GM23338 (cell line): ENCODE results near the gene SLC38A8. TPM values are rescaled to one million over a fixed set of nuclear protein-coding genes. Genes with fewer than 3 reads are reported as not detected.

ENCODE experiments used
- ATAC-seq: fragments of 200-7000 bp; cut with Tn5 transposase; 3 replicates; pipeline ENCODE4 v1.9.1; 2020
- DNase-seq: peaks from one replicate; pipeline ENCODE4 v3.0.0-alpha.2; 2015; ENCODE audit warnings: low spot score
- H2AFZ ChIP-seq: fragments of 200-600 bp; sonication (generic); 2 replicates; pipeline ENCODE4 v1.8.0; 2016; ENCODE audit warnings: antibody characterized with exemption, mild to moderate bottlenecking, moderate library complexity
- H3F3A ChIP-seq: fragments of 200-600 bp; sonication (generic); replicated peaks from 2 replicates; pipeline ENCODE4 v1.8.0; 2017; ENCODE audit warnings: antibody characterized with exemption, mixed run types, low read depth
- H3K27ac ChIP-seq: fragments of 200-600 bp; sonication (generic); 2 replicates; pipeline ENCODE4 v1.6.1; 2016; ENCODE audit warnings: low read depth
- H3K27me3 ChIP-seq: fragments of 200-600 bp; sonication (generic); 2 replicates; pipeline ENCODE4 v1.8.0; 2016; ENCODE audit warnings: mild to moderate bottlenecking, mixed run types, moderate library complexity; ENCODE audit not compliant: insufficient read depth
- H3K36me3 ChIP-seq: fragments of 200-600 bp; sonication (generic); 2 replicates; pipeline ENCODE4 v1.8.0; 2016; ENCODE audit warnings: mild to moderate bottlenecking; ENCODE audit not compliant: insufficient read depth
- H3K4me1 ChIP-seq: fragments of 200-600 bp; sonication (generic); 2 replicates; pipeline ENCODE4 v1.8.0; 2016; ENCODE audit warnings: mild to moderate bottlenecking, moderate library complexity; ENCODE audit not compliant: insufficient read depth
- H3K4me2 ChIP-seq: fragments of 200-600 bp; sonication (generic); 2 replicates; pipeline ENCODE4 v1.7.1; 2017; ENCODE audit warnings: mixed run types
- H3K4me3 ChIP-seq: fragments of 200-600 bp; sonication (generic); 2 replicates; pipeline ENCODE4 v1.6.1; 2016; ENCODE audit warnings: mixed run types
- H3K79me2 ChIP-seq: fragments of 200-600 bp; sonication (generic); replicated peaks from 2 replicates; pipeline ENCODE4 v1.8.0; 2017; ENCODE audit warnings: mild to moderate bottlenecking; ENCODE audit not compliant: insufficient read depth
- H3K9me2 ChIP-seq: fragments of 200-600 bp; sonication (generic); 2 replicates; pipeline ENCODE4 v1.8.0; 2017; ENCODE audit not compliant: insufficient read depth
- H4K20me1 ChIP-seq: fragments of 200-600 bp; sonication (generic); replicated peaks from 2 replicates; pipeline ENCODE4 v1.8.0; 2017; ENCODE audit warnings: mild to moderate bottlenecking; ENCODE audit not compliant: insufficient read depth
- H3K27ac Mint-ChIP-seq: 2 replicates; pipeline ENCODE4 v1.8.0; 2020; ENCODE audit warnings: inconsistent platforms, mild to moderate bottlenecking, moderate library complexity, mixed read lengths
- H3K27me3 Mint-ChIP-seq: 3 replicates; pipeline ENCODE4 v1.8.0; 2022; ENCODE audit warnings: low read depth, mild to moderate bottlenecking, moderate library complexity, mixed read lengths, inconsistent platforms; ENCODE audit not compliant: insufficient read depth, poor library complexity
- H3K36me3 Mint-ChIP-seq: 3 replicates; pipeline ENCODE4 v1.8.0; 2021; ENCODE audit warnings: low read depth, mild to moderate bottlenecking, inconsistent platforms, moderate library complexity, mixed read lengths
- H3K4me1 Mint-ChIP-seq: 3 replicates; pipeline ENCODE4 v1.8.0; 2020; ENCODE audit warnings: mild to moderate bottlenecking, inconsistent platforms, mixed read lengths
- H3K4me3 Mint-ChIP-seq: 3 replicates; pipeline ENCODE4 v1.8.0; 2021; ENCODE audit warnings: moderate library complexity, mild to moderate bottlenecking, inconsistent platforms, mixed read lengths
- H3K9me3 Mint-ChIP-seq: 3 replicates; pipeline ENCODE4 v1.8.0; 2020; ENCODE audit warnings: moderate library complexity, mild to moderate bottlenecking, inconsistent platforms, mixed read lengths
- CREB1 ChIP-seq: fragments of 250-450 bp; sonication (Bioruptor Pico); IDR thresholded peaks from 2 replicates; pipeline ENCODE4 v1.5.0; 2020; ENCODE audit warnings: low read depth, mild to moderate bottlenecking, moderate library complexity
- EZH2 ChIP-seq: fragments of 200-600 bp; sonication (generic); IDR thresholded peaks from one replicate; pipeline ENCODE4 v1.8.0; 2017; ENCODE audit warnings: antibody characterized with exemption, mild to moderate bottlenecking, low read depth; ENCODE audit not compliant: unreplicated experiment
- EZH2phosphoT487 ChIP-seq: fragments of 200-600 bp; sonication (generic); IDR thresholded peaks from one replicate; pipeline ENCODE4 v1.8.1; 2018; ENCODE audit warnings: antibody characterized with exemption; ENCODE audit not compliant: unreplicated experiment
- JUNB ChIP-seq: IDR thresholded peaks from one replicate; pipeline ENCODE4 v1.6.1; 2016; ENCODE audit warnings: antibody characterized with exemption; ENCODE audit not compliant: unreplicated experiment
- POLR2AphosphoS5 ChIP-seq: IDR thresholded peaks from 2 replicates; pipeline ENCODE4 v1.6.1; 2016; ENCODE audit warnings: antibody characterized with exemption, low read depth
- STAT1 ChIP-seq: IDR thresholded peaks from one replicate; pipeline ENCODE4 v1.6.1; 2016; ENCODE audit warnings: antibody characterized with exemption; ENCODE audit not compliant: unreplicated experiment
- ZNF114 ChIP-seq: fragments of 250-450 bp; sonication (Bioruptor Pico); IDR thresholded peaks from 2 replicates; pipeline ENCODE4 v1.5.0; 2020; ENCODE audit warnings: mild to moderate bottlenecking, moderate library complexity
- polyA plus RNA-seq: library from polyadenylated mRNA; unstranded; fragments of >200 nt; fragmentation: Nextera tagmentation; extraction: Ambion mirVana; gene quantifications from 2 replicates; pipeline ENCODE4 v1.2.1, GENCODE V29; 2016
- total RNA-seq: library from RNA; depleted of rRNA; stranded (reverse); fragments of >200 nt; shearing (Covaris generic); gene quantifications from 2 replicates; pipeline ENCODE4 v1.2.3, GENCODE V29; 2014
- TF ChIP-seq, protein P1 (sequence below): fragments of 250-450 bp; sonication (Bioruptor Pico); IDR thresholded peaks from 2 replicates; pipeline ENCODE4 v1.5.0; 2020; ENCODE audit warnings: mild to moderate bottlenecking, moderate library complexity
- TF ChIP-seq, protein P2 (sequence below), 2 experiments: fragments of 200-600 bp in 1 of 2; sonication (generic) in 1 of 2; conservative IDR thresholded peaks; 2 replicates each; pipeline versions ENCODE4 v1.5.1 to v1.6.1; 2016 to 2017; ENCODE audit warnings: antibody characterized with exemption in 2 of 2, low read depth in 2 of 2, mild to moderate bottlenecking in 2 of 2, moderate library complexity in 1 of 2
- TF ChIP-seq, protein P3 (sequence below): IDR thresholded peaks from one replicate; pipeline ENCODE4 v1.6.1; 2018; ENCODE audit warnings: antibody characterized with exemption; ENCODE audit not compliant: unreplicated experiment
- TF ChIP-seq, protein P4 (sequence below): IDR thresholded peaks from 2 replicates; pipeline ENCODE4 v1.6.1; 2016; ENCODE audit warnings: antibody characterized with exemption

The SLC38A8 gene
- total and polyA plus RNA-seq, 2 experiments from 2014 or later: not detected

DNA sequence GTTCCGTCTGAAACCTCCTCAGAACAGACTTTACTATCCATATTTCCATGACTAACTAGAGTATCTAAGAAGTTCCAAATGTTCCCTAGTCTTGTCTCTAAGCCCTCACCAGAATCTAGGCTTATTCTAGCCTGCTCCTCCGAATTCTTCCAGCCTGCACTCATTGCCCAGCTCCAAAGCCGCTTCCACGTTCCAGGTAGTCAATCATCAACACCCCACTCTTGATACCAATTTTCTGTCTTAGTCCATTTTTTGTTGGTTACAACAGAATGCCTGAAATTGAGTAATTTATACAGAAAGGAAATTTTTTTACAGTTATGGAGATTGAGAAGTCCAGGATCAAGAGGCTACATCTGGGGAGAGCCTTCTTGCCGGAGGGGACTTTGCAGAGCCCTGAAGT, 21.1 kb downstream of the SLC38A8 start:
- H3K36me3 Mint-ChIP-seq: peaks cover 13% of the 10 kb centered on the region
- Histone ChIP-seq H3K27ac (no peak overlapping the region), H3K4me1 (no peaks in the 10 kb centered on the region), H3K9me2 (no peaks in the 10 kb centered on the region), H4K20me1 (no peaks in the 10 kb centered on the region), H2AFZ (no peak overlapping the region), H3K4me2 (no peak overlapping the region), H3F3A (no peaks in the 10 kb centered on the region), H3K27me3 (no peaks in the 10 kb centered on the region), H3K36me3 (no peaks in the 10 kb centered on the region), H3K79me2 (no peaks in the 10 kb centered on the region), H3K4me3 (no peak overlapping the region)
- H3K27me3 Mint-ChIP-seq: peaks cover 12% of the 10 kb centered on the region
- ATAC-seq (no peak), DNase-seq (no peak)
- peaks cover 29% of the 10 kb centered on the region for H3K9me3 Mint-ChIP-seq
- peaks cover 13% of the 10 kb centered on the region for H3K4me1 Mint-ChIP-seq
- H3K4me3 Mint-ChIP-seq: no peak overlapping the region
- TF ChIP-seq, protein P1, sequence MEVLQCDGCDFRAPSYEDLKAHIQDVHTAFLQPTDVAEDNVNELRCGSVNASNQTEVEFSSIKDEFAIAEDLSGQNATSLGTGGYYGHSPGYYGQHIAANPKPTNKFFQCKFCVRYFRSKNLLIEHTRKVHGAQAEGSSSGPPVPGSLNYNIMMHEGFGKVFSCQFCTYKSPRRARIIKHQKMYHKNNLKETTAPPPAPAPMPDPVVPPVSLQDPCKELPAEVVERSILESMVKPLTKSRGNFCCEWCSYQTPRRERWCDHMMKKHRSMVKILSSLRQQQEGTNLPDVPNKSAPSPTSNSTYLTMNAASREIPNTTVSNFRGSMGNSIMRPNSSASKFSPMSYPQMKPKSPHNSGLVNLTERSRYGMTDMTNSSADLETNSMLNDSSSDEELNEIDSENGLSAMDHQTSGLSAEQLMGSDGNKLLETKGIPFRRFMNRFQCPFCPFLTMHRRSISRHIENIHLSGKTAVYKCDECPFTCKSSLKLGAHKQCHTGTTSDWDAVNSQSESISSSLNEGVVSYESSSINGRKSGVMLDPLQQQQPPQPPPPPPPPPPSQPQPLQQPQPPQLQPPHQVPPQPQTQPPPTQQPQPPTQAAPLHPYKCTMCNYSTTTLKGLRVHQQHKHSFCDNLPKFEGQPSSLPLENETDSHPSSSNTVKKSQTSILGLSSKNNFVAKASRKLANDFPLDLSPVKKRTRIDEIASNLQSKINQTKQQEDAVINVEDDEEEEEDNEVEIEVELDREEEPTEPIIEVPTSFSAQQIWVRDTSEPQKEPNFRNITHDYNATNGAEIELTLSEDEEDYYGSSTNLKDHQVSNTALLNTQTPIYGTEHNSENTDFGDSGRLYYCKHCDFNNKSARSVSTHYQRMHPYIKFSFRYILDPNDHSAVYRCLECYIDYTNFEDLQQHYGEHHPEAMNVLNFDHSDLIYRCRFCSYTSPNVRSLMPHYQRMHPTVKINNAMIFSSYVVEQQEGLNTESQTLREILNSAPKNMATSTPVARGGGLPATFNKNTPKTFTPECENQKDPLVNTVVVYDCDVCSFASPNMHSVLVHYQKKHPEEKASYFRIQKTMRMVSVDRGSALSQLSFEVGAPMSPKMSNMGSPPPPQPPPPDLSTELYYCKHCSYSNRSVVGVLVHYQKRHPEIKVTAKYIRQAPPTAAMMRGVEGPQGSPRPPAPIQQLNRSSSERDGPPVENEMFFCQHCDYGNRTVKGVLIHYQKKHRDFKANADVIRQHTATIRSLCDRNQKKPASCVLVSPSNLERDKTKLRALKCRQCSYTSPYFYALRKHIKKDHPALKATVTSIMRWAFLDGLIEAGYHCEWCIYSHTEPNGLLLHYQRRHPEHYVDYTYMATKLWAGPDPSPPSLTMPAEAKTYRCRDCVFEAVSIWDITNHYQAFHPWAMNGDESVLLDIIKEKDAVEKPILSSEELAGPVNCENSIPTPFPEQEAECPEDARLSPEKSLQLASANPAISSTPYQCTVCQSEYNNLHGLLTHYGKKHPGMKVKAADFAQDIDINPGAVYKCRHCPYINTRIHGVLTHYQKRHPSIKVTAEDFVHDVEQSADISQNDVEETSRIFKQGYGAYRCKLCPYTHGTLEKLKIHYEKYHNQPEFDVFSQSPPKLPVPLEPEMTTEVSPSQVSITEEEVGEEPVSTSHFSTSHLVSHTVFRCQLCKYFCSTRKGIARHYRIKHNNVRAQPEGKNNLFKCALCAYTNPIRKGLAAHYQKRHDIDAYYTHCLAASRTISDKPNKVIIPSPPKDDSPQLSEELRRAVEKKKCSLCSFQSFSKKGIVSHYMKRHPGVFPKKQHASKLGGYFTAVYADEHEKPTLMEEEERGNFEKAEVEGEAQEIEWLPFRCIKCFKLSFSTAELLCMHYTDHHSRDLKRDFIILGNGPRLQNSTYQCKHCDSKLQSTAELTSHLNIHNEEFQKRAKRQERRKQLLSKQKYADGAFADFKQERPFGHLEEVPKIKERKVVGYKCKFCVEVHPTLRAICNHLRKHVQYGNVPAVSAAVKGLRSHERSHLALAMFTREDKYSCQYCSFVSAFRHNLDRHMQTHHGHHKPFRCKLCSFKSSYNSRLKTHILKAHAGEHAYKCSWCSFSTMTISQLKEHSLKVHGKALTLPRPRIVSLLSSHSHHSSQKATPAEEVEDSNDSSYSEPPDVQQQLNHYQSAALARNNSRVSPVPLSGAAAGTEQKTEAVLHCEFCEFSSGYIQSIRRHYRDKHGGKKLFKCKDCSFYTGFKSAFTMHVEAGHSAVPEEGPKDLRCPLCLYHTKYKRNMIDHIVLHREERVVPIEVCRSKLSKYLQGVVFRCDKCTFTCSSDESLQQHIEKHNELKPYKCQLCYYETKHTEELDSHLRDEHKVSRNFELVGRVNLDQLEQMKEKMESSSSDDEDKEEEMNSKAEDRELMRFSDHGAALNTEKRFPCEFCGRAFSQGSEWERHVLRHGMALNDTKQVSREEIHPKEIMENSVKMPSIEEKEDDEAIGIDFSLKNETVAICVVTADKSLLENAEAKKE (CRISPR knock-in tag): no peak
- TF ChIP-seq ZNF114 (no peak), STAT1 (no peak), CREB1 (CRISPR knock-in tag) (no peak), EZH2 (no peak), POLR2AphosphoS5 (no peak), JUNB (no peak), EZH2phosphoT487 (no peak)
- TF ChIP-seq, protein P2, sequence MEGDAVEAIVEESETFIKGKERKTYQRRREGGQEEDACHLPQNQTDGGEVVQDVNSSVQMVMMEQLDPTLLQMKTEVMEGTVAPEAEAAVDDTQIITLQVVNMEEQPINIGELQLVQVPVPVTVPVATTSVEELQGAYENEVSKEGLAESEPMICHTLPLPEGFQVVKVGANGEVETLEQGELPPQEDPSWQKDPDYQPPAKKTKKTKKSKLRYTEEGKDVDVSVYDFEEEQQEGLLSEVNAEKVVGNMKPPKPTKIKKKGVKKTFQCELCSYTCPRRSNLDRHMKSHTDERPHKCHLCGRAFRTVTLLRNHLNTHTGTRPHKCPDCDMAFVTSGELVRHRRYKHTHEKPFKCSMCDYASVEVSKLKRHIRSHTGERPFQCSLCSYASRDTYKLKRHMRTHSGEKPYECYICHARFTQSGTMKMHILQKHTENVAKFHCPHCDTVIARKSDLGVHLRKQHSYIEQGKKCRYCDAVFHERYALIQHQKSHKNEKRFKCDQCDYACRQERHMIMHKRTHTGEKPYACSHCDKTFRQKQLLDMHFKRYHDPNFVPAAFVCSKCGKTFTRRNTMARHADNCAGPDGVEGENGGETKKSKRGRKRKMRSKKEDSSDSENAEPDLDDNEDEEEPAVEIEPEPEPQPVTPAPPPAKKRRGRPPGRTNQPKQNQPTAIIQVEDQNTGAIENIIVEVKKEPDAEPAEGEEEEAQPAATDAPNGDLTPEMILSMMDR (conservative IDR thresholded peaks at IDR 0.05; ENCODE audit: low read depth in 2 of 2): no peak
- TF ChIP-seq, protein P3, sequence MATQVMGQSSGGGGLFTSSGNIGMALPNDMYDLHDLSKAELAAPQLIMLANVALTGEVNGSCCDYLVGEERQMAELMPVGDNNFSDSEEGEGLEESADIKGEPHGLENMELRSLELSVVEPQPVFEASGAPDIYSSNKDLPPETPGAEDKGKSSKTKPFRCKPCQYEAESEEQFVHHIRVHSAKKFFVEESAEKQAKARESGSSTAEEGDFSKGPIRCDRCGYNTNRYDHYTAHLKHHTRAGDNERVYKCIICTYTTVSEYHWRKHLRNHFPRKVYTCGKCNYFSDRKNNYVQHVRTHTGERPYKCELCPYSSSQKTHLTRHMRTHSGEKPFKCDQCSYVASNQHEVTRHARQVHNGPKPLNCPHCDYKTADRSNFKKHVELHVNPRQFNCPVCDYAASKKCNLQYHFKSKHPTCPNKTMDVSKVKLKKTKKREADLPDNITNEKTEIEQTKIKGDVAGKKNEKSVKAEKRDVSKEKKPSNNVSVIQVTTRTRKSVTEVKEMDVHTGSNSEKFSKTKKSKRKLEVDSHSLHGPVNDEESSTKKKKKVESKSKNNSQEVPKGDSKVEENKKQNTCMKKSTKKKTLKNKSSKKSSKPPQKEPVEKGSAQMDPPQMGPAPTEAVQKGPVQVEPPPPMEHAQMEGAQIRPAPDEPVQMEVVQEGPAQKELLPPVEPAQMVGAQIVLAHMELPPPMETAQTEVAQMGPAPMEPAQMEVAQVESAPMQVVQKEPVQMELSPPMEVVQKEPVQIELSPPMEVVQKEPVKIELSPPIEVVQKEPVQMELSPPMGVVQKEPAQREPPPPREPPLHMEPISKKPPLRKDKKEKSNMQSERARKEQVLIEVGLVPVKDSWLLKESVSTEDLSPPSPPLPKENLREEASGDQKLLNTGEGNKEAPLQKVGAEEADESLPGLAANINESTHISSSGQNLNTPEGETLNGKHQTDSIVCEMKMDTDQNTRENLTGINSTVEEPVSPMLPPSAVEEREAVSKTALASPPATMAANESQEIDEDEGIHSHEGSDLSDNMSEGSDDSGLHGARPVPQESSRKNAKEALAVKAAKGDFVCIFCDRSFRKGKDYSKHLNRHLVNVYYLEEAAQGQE: no peak
- TF ChIP-seq, protein P4, sequence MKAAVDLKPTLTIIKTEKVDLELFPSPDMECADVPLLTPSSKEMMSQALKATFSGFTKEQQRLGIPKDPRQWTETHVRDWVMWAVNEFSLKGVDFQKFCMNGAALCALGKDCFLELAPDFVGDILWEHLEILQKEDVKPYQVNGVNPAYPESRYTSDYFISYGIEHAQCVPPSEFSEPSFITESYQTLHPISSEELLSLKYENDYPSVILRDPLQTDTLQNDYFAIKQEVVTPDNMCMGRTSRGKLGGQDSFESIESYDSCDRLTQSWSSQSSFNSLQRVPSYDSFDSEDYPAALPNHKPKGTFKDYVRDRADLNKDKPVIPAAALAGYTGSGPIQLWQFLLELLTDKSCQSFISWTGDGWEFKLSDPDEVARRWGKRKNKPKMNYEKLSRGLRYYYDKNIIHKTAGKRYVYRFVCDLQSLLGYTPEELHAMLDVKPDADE: no peak
- H3K27ac Mint-ChIP-seq: no peak overlapping the region
